Neuronal stem cell (in vitro differentiated cells): ENCODE data around the gene DBNL. TPM values are rescaled to one million over a fixed set of nuclear protein-coding genes. Genes with fewer than 3 reads are reported as not detected.
"Not testable (repeated sequence)": the region's sequence is repeated elsewhere in the genome, so short reads cannot be mapped to it uniquely, and the experiment has no call there.

Source experiments
- DNase-seq: peaks from one replicate; pipeline ENCODE4 v3.0.0-alpha.2; 2013; ENCODE audit warnings: low spot score
- H2AFZ ChIP-seq: one replicate; pipeline ENCODE4 v1.6.1; 2013; ENCODE audit warnings: mild to moderate bottlenecking, low read length, inconsistent platforms
- H2AK5ac ChIP-seq: 2 replicates; pipeline ENCODE4 v1.6.1; 2013; ENCODE audit warnings: low read depth, mild to moderate bottlenecking, inconsistent platforms, low read length, moderate library complexity, mixed read lengths
- H2BK120ac ChIP-seq: 2 replicates; pipeline ENCODE4 v1.6.1; 2013; ENCODE audit warnings: low read depth, mild to moderate bottlenecking, inconsistent platforms, low read length, moderate library complexity, mixed read lengths
- H2BK12ac ChIP-seq: one replicate; pipeline ENCODE4 v1.6.1; 2013; ENCODE audit warnings: low read length, inconsistent platforms
- H2BK15ac ChIP-seq: 2 replicates; pipeline ENCODE4 v1.6.1; 2013; ENCODE audit warnings: mild to moderate bottlenecking, low read length, inconsistent platforms, mixed read lengths
- H2BK5ac ChIP-seq: one replicate; pipeline ENCODE4 v1.6.1; 2013; ENCODE audit warnings: inconsistent platforms, mild to moderate bottlenecking, low read length, moderate library complexity
- H3K14ac ChIP-seq: one replicate; pipeline ENCODE4 v1.6.1; 2013; ENCODE audit warnings: low read length, inconsistent platforms
- H3K18ac ChIP-seq: 2 replicates; pipeline ENCODE4 v1.6.1; 2013; ENCODE audit warnings: low read length, inconsistent platforms
- H3K23ac ChIP-seq: 2 replicates; pipeline ENCODE4 v1.6.1; 2013; ENCODE audit warnings: low read depth, mild to moderate bottlenecking, mixed read lengths, low read length, inconsistent platforms; ENCODE audit not compliant: poor library complexity
- H3K27ac ChIP-seq: replicated peaks from 3 replicates; pipeline ENCODE4 v1.5.1; 2013; ENCODE audit warnings: low read length, inconsistent platforms
- H3K27me3 ChIP-seq, 3 experiments: 2 replicates each; pipeline ENCODE4 v1.6.1; 2013; ENCODE audit warnings: low read length in 3 of 3, mild to moderate bottlenecking in 2 of 3, inconsistent platforms in 1 of 3, low read depth in 1 of 3, mixed read lengths in 1 of 3, moderate library complexity in 1 of 3; ENCODE audit not compliant: control insufficient read depth in 3 of 3, insufficient read depth in 3 of 3
- H3K36me3 ChIP-seq, 2 donors: replicated peaks in 1 of 2; 2 replicates each; pipeline ENCODE4 v1.6.1; 2013; ENCODE audit warnings: low read length in 2 of 2; ENCODE audit not compliant: control insufficient read depth in 2 of 2, insufficient read depth in 2 of 2
- H3K4ac ChIP-seq: 2 replicates; pipeline ENCODE4 v1.6.1; 2013; ENCODE audit warnings: inconsistent platforms, mild to moderate bottlenecking, low read length, moderate library complexity
- H3K4me1 ChIP-seq, 2 donors: 1 replicate in 1 of 2; 2 replicates in 1 of 2; pipeline ENCODE4 v1.6.1; 2013; ENCODE audit warnings: low read length in 2 of 2, low read depth in 1 of 2; ENCODE audit not compliant: control insufficient read depth in 2 of 2, insufficient read depth in 1 of 2
- H3K4me2 ChIP-seq: one replicate; pipeline ENCODE4 v1.6.1; 2013; ENCODE audit warnings: mild to moderate bottlenecking, low read length, inconsistent platforms; ENCODE audit not compliant: insufficient read depth, poor library complexity, severe bottlenecking
- H3K4me3 ChIP-seq, 2 donors: 2 replicates each; pipeline ENCODE4 v1.5.1; 2013; ENCODE audit warnings: low read length in 2 of 2, mild to moderate bottlenecking in 2 of 2, inconsistent platforms in 1 of 2, moderate library complexity in 1 of 2
- H3K79me1 ChIP-seq: one replicate; pipeline ENCODE4 v1.6.1; 2013; ENCODE audit warnings: low read depth, mild to moderate bottlenecking, inconsistent platforms, low read length, moderate library complexity
- H3K9ac ChIP-seq: one replicate; pipeline ENCODE4 v1.6.1; 2013; ENCODE audit warnings: mild to moderate bottlenecking, low read depth, low read length, inconsistent platforms; ENCODE audit not compliant: poor library complexity
- H3K9me3 ChIP-seq, 2 donors: replicated peaks in 1 of 2; 2 replicates each; pipeline versions ENCODE3 to v1.6.1; 2013; ENCODE audit warnings: low read length in 2 of 2, mild to moderate bottlenecking in 2 of 2, inconsistent platforms in 1 of 2, low read depth in 1 of 2, mixed read lengths in 1 of 2, moderate library complexity in 1 of 2; ENCODE audit not compliant: control insufficient read depth in 2 of 2, insufficient read depth in 1 of 2
- H4K8ac ChIP-seq: one replicate; pipeline ENCODE4 v1.6.1; 2013; ENCODE audit warnings: low read depth, mild to moderate bottlenecking, inconsistent platforms, low read length, moderate library complexity
- H4K91ac ChIP-seq: one replicate; pipeline ENCODE4 v1.6.1; 2013; ENCODE audit warnings: low read length, low read depth, mild to moderate bottlenecking, inconsistent platforms; ENCODE audit not compliant: poor library complexity
- WGBS, 2 donors: extraction: QIAGEN DNeasy Blood & Tissue Kit; methylation state at CpG; one replicate each; pipeline ENCODE4 v1.1.7; 2013; ENCODE audit warnings: missing lambda C conversion rate in 2 of 2, mixed read lengths in 1 of 2; ENCODE audit not compliant: insufficient read length in 2 of 2, insufficient replicate concordance in 1 of 2; ENCODE audit errors: extremely low coverage in 2 of 2; 5-methylcytosine and 5-hydroxymethylcytosine counted together
- polyA plus RNA-seq, 2 experiments: library from polyadenylated mRNA; stranded (reverse); fragments of 200-250 nt; gene quantifications; one replicate each; pipeline ENCODE4 v1.2.3, GENCODE V29; 2013

DBNL gene
- polyA plus RNA-seq (2013, experiment 1 of 2), result 14.7 TPM
- 14.7 TPM for polyA plus RNA-seq (2013, experiment 2 of 2)

- peak within 1 kb of the TSS; percentile 81 for H3K4me2 ChIP-seq
Observed at GRCh38 chr7:44044315-44045225, at the start of gene DBNL. DBNL (plus strand) TSS chr7:44044702; CDS start chr7:44044738, 36 bp downstream.

GRCh38 chr7:43997532-43997931 is 47.0 kb upstream of the DBNL start, which contains the start of gene SPDYE1:
SPDYE1 (plus strand) TSS chr7:43997897; CDS start chr7:43999950, 2,053 bp downstream.
- not testable (repeated sequence) for H2BK5ac ChIP-seq, H3K23ac ChIP-seq, H3K4me3 ChIP-seq, H2BK120ac ChIP-seq, H3K9me3 ChIP-seq, H2BK12ac ChIP-seq, H3K27me3 ChIP-seq, H2AK5ac ChIP-seq, H3K18ac ChIP-seq, H3K14ac ChIP-seq, H3K4ac ChIP-seq, H3K36me3 ChIP-seq, DNase-seq, H4K8ac ChIP-seq, H3K79me1 ChIP-seq, H2BK15ac ChIP-seq, H3K4me1 ChIP-seq, H2AFZ ChIP-seq, H3K9ac ChIP-seq, H4K91ac ChIP-seq, H3K4me2 ChIP-seq, H3K27ac ChIP-seq
- WGBS, 2 donors, result no CpG with 5 or more reads among the region's 3 CpGs

More at GRCh38 chr7:44044315-44045225, at the start of gene DBNL:
- peak within 1 kb of the TSS; percentile 92 to 97 for H3K4me3 ChIP-seq
- no peaks in the 10 kb centered on the region for H3K9me3 ChIP-seq
- peaks cover 0 to 8% of the 10 kb centered on the region in 2 donors for H3K4me1 ChIP-seq
- peaks cover 4 to 27% of the 10 kb centered on the region in 2 donors for H3K36me3 ChIP-seq
- H2BK5ac ChIP-seq, result no peak within 1 kb of the TSS
- H3K23ac ChIP-seq, result peak within 1 kb of the TSS; percentile 57
- H3K14ac ChIP-seq, result no peak within 1 kb of the TSS
- no peak within 1 kb of the TSS for H2BK15ac ChIP-seq
- peaks cover 10% of the 10 kb centered on the region for H3K79me1 ChIP-seq
- H4K8ac ChIP-seq, result no peak within 1 kb of the TSS
- H2AK5ac ChIP-seq, result peak within 1 kb of the TSS; percentile 32
- H3K18ac ChIP-seq, result peak within 1 kb of the TSS; percentile 89
- no peak within 1 kb of the TSS for H2BK120ac ChIP-seq
- H3K27me3 ChIP-seq, result peaks cover 0 to 6% (median 0%) of the 10 kb centered on the region in 3 experiments
- peak within 1 kb of the TSS; percentile 90 for H2AFZ ChIP-seq
- H3K9ac ChIP-seq, result peak within 1 kb of the TSS; percentile 89
- no CpG with 5 or more reads among the region's 74 CpGs for WGBS, 2 donors
- H4K91ac ChIP-seq, result no peak within 1 kb of the TSS
- no peak within 1 kb of the TSS for H2BK12ac ChIP-seq
- no peak within 1 kb of the TSS for H3K27ac ChIP-seq
- no peak within 1 kb of the TSS for H3K4ac ChIP-seq
- DNase-seq, result peak; percentile 73

DNA sequence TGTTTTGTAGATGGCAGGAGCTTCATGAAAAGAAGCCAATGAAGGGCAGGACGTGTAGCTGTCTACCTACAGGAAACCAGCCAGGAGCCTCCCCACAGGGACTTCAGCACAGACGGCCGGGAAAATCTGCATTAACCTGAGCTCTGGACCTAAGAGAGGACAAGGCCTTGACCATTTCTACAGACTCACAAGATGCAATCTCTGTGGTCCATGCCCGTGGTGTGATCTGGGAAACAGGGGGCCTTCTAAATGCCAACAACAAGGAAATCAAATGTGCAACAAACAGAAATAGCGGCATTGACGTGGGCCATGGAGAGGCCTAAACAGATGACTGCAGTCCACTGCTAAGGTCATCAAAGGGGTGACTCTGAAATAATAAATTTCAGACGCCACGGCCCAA is 32.4 kb upstream of the DBNL start:
- H3K4me1 ChIP-seq, H3K4me3 ChIP-seq, H3K9ac ChIP-seq, H2AK5ac ChIP-seq, H4K91ac ChIP-seq, H2BK5ac ChIP-seq, H3K27me3 ChIP-seq, H3K18ac ChIP-seq, H3K27ac ChIP-seq, H3K79me1 ChIP-seq, H3K4me2 ChIP-seq, H3K23ac ChIP-seq, H2BK15ac ChIP-seq, H2BK12ac ChIP-seq, H2AFZ ChIP-seq, H4K8ac ChIP-seq, DNase-seq, H3K4ac ChIP-seq, H2BK120ac ChIP-seq, H3K9me3 ChIP-seq, H3K14ac ChIP-seq: not testable (repeated sequence)
- peaks cover 0 to 16% of the 10 kb centered on the region in 2 donors for H3K36me3 ChIP-seq
- no CpG with 5 or more reads among the region's 8 CpGs for WGBS, 2 donors

DNA sequence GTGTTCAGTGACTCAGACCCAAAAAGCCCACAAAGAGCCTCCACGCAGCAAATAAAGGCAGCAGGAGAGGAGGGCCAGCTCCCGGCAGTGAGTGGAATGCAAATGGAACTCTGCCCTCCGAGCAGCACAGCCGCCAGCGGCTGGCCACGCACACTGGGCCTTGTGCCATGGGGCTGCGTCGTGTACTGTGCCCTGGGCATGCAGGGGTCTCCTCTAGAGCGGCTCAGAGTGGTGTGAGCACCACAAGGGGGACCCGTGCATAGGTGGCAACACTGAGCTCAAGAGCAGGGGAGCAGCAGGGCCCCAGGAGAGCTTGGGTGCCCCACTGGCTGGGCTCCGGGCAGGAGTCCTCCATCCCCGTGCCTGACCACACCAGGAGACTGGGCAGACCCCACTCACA is 29.4 kb upstream of the DBNL start:
- H3K79me1 ChIP-seq, H2BK120ac ChIP-seq, H3K9me3 ChIP-seq, H3K4ac ChIP-seq, H3K4me3 ChIP-seq, H2AK5ac ChIP-seq, H3K23ac ChIP-seq, H4K91ac ChIP-seq, H4K8ac ChIP-seq, H3K4me2 ChIP-seq, H3K27ac ChIP-seq, H3K18ac ChIP-seq, H3K4me1 ChIP-seq, DNase-seq, H2AFZ ChIP-seq, H3K27me3 ChIP-seq, H2BK5ac ChIP-seq, H3K14ac ChIP-seq, H3K9ac ChIP-seq, H2BK12ac ChIP-seq, H2BK15ac ChIP-seq: not testable (repeated sequence)
- no CpG with 5 or more reads among the region's 12 CpGs for WGBS, 2 donors
- H3K36me3 ChIP-seq, result peaks cover 0 to 12% of the 10 kb centered on the region in 2 donors
